Liver (tissue), 9 donors: ENCODE results near the gene CD320. TPM values are rescaled to one million over a fixed set of nuclear protein-coding genes. Genes with fewer than 3 reads are reported as not detected.

Experiments used
- DNase-seq: peaks from one replicate; pipeline ENCODE4 v3.0.0-alpha.2; 2017; ENCODE audit warnings: low spot score
- H3K27ac ChIP-seq, 2 donors: one replicate each; pipeline ENCODE4 v1.7.0; 2013; ENCODE audit warnings: inconsistent platforms in 2 of 2, low read length in 2 of 2, control low read depth in 1 of 2, low read depth in 1 of 2, mild to moderate bottlenecking in 1 of 2
- H3K27me3 ChIP-seq, 4 donors: one replicate each; pipeline versions ENCODE4 v1.6.1 to v1.7.0; 2013; ENCODE audit warnings: low read length in 3 of 4, inconsistent platforms in 1 of 4, mild to moderate bottlenecking in 1 of 4, moderate library complexity in 1 of 4; ENCODE audit not compliant: control insufficient read depth in 4 of 4, insufficient read depth in 4 of 4
- H3K36me3 ChIP-seq, 4 donors: one replicate each; pipeline versions ENCODE4 v1.6.1 to v1.7.0; 2013; ENCODE audit warnings: low read length in 3 of 4, mild to moderate bottlenecking in 3 of 4, low read depth in 1 of 4, moderate library complexity in 1 of 4; ENCODE audit not compliant: control insufficient read depth in 4 of 4, insufficient read depth in 3 of 4
- H3K4me1 ChIP-seq, 4 donors: one replicate each; pipeline versions ENCODE4 v1.6.1 to v1.7.0; 2013; ENCODE audit warnings: low read length in 3 of 4, mild to moderate bottlenecking in 3 of 4, moderate library complexity in 1 of 4; ENCODE audit not compliant: control insufficient read depth in 4 of 4, insufficient read depth in 4 of 4
- H3K4me3 ChIP-seq, 3 donors: one replicate each; pipeline versions ENCODE4 v1.6.1 to v1.7.0; 2013; ENCODE audit warnings: low read length in 3 of 3, control low read depth in 1 of 3, low read depth in 1 of 3, mild to moderate bottlenecking in 1 of 3
- H3K9ac ChIP-seq, 2 donors: one replicate each; pipeline ENCODE4 v1.7.0; 2013; ENCODE audit warnings: low read length in 2 of 2, mild to moderate bottlenecking in 2 of 2, moderate library complexity in 2 of 2, control low read depth in 1 of 2, low read depth in 1 of 2
- H3K9me3 ChIP-seq, 4 donors: one replicate each; pipeline versions ENCODE4 v1.6.1 to v1.7.0; 2013; ENCODE audit warnings: low read length in 3 of 4; ENCODE audit not compliant: control insufficient read depth in 4 of 4
- ATF3 ChIP-seq: IDR thresholded peaks from 2 replicates; pipeline ENCODE4 v1.6.1; 2016; ENCODE audit warnings: antibody characterized with exemption
- CTCF ChIP-seq: fragments of 150-350 bp; IDR thresholded peaks from 2 replicates; pipeline ENCODE4 v1.5.1; 2017; ENCODE audit warnings: improper control_type of control experiment, low read depth, low read length; ENCODE audit not compliant: missing input control
- EGR1 ChIP-seq, 2 donors: IDR thresholded peaks; 2 replicates each; pipeline ENCODE4 v1.6.1; 2016 to 2018; ENCODE audit warnings: antibody characterized with exemption in 2 of 2, low read depth in 2 of 2
- FOXA1 ChIP-seq: IDR thresholded peaks from 2 replicates; pipeline ENCODE4 v1.6.1; 2016; ENCODE audit warnings: antibody characterized with exemption
- FOXA2 ChIP-seq: IDR thresholded peaks from 2 replicates; pipeline ENCODE4 v1.6.1; 2016; ENCODE audit warnings: antibody characterized with exemption
- GABPA ChIP-seq, 2 donors: IDR thresholded peaks in 1 of 2; conservative IDR thresholded peaks in 1 of 2; 2 replicates each; pipeline ENCODE4 v1.6.1; 2016; ENCODE audit warnings: antibody characterized with exemption in 2 of 2, mild to moderate bottlenecking in 1 of 2, moderate library complexity in 1 of 2
- HNF4A ChIP-seq, 2 donors: conservative IDR thresholded peaks; 2 replicates each; pipeline ENCODE4 v1.6.1; 2016; ENCODE audit warnings: antibody characterized with exemption in 2 of 2, mild to moderate bottlenecking in 2 of 2
- HNF4G ChIP-seq: IDR thresholded peaks from 2 replicates; pipeline ENCODE4 v1.6.1; 2016; ENCODE audit warnings: antibody characterized with exemption
- JUND ChIP-seq, 2 donors: IDR thresholded peaks; 2 replicates each; pipeline ENCODE4 v1.6.1; 2016; ENCODE audit warnings: antibody characterized with exemption in 2 of 2
- MAX ChIP-seq: IDR thresholded peaks from 2 replicates; pipeline ENCODE4 v1.6.1; 2016; ENCODE audit warnings: antibody characterized with exemption
- NR2F2 ChIP-seq: IDR thresholded peaks from 2 replicates; pipeline ENCODE4 v1.6.1; 2016; ENCODE audit warnings: antibody characterized with exemption
- RAD21 ChIP-seq, 2 donors: IDR thresholded peaks; 2 replicates each; pipeline ENCODE4 v1.6.1; 2016; ENCODE audit warnings: antibody characterized with exemption in 2 of 2, mild to moderate bottlenecking in 2 of 2
- REST ChIP-seq: IDR thresholded peaks from 2 replicates; pipeline ENCODE4 v1.6.1; 2016; ENCODE audit warnings: antibody characterized with exemption, mild to moderate bottlenecking
- RXRA ChIP-seq, 2 donors: IDR thresholded peaks; 2 replicates each; pipeline ENCODE4 v1.6.1; 2017 to 2018; ENCODE audit warnings: antibody characterized with exemption in 2 of 2, mild to moderate bottlenecking in 1 of 2
- SP1 ChIP-seq: IDR thresholded peaks from 2 replicates; pipeline ENCODE4 v1.6.1; 2018; ENCODE audit warnings: antibody characterized with exemption, mild to moderate bottlenecking
- TAF1 ChIP-seq: conservative IDR thresholded peaks from 2 replicates; pipeline ENCODE4 v1.6.1; 2016; ENCODE audit warnings: antibody characterized with exemption, mild to moderate bottlenecking
- YY1 ChIP-seq: IDR thresholded peaks from 2 replicates; pipeline ENCODE4 v1.6.1; 2016; ENCODE audit warnings: antibody characterized with exemption, mild to moderate bottlenecking
- ZBTB33 ChIP-seq: IDR thresholded peaks from 2 replicates; pipeline ENCODE4 v1.6.1; 2016; ENCODE audit warnings: antibody characterized with exemption
- WGBS: extraction: QIAGEN DNeasy Blood & Tissue Kit; methylation state at CpG from one replicate; pipeline ENCODE4 v1.1.7; 2013; 5-methylcytosine and 5-hydroxymethylcytosine counted together
- polyA plus RNA-seq, 2 donors: library from polyadenylated mRNA; stranded (reverse) in 1 of 2; unstranded in 1 of 2; fragments of 200-250 nt in 1 of 2; fragments of >200 nt in 1 of 2; fragmentation: Nextera tagmentation in 1 of 2; extraction: Ambion mirVana in 1 of 2; gene quantifications; one replicate each; pipeline versions ENCODE4 v1.2.1 to v1.2.3, GENCODE V29; 2013 to 2015
- total RNA-seq, 2 donors: library from RNA; depleted of rRNA; stranded (reverse); fragments of >200 nt; gene quantifications; one replicate each; pipeline ENCODE4 v1.2.3, GENCODE V29; 2014
- donor health status: healthy.
- donor health status: healthy.
- donor health status: healthy.
- donor health status: healthy.
- donor health status: healthy.

Gene CD320
- total and polyA plus RNA-seq, 4 donors: 6.7 to 18.0 (median 12.6) TPM

- Histone ChIP-seq H3K4me1 (peaks cover 3 to 20% (median 10%) of the 10 kb centered on the region in 4 donors), H3K27ac (no peak overlapping the region), H3K4me3 (no peak overlapping the region), H3K36me3 (no peaks in the 10 kb centered on the region), H3K9ac (no peak overlapping the region), H3K9me3 (no peaks in the 10 kb centered on the region), H3K27me3 (peaks cover 0 to 4% (median 1%) of the 10 kb centered on the region in 4 donors)
- no peak for DNase-seq
- no peak for TF ChIP-seq HNF4G
- TF ChIP-seq GABPA (IDR thresholded peaks at IDR 0.05 in 1 of 2, conservative IDR thresholded peaks at IDR 0.05 in 1 of 2): no peak
- no peak for TF ChIP-seq RAD21 (IDR thresholded peaks at IDR 0.05)
- no peak for TF ChIP-seq ATF3
- no peak for TF ChIP-seq MAX
- no peak for TF ChIP-seq TAF1
- no peak for TF ChIP-seq RXRA (IDR thresholded peaks at IDR 0.05)
- no peak for TF ChIP-seq FOXA1
- 38% methylated on average over 27 of the region's 27 CpGs for WGBS
These were observed 28.0 kb upstream of the CD320 start for GRCh38 chr19:8336072-8336569.

GRCh38 chr19:8335343-8336071 lies 27.3 kb upstream of the CD320 start:
- peaks cover 0 to 4% (median 1%) of the 10 kb centered on the region in 4 donors for H3K27me3 ChIP-seq
- 14% methylated on average over 79 of the region's 79 CpGs for WGBS
- H3K4me3 ChIP-seq: peak overlapping the region in 1 of 3 donors; percentile 51
- H3K36me3 ChIP-seq: no peaks in the 10 kb centered on the region
- H3K27ac ChIP-seq: no peak overlapping the region
- no peak for DNase-seq
- TF ChIP-seq FOXA1: no peak
- TF ChIP-seq TAF1: no peak
- no peak for TF ChIP-seq CTCF
- no peak for TF ChIP-seq HNF4G
- no peak for TF ChIP-seq ATF3
- TF ChIP-seq JUND (IDR thresholded peaks at IDR 0.05): no peak
- no peak for TF ChIP-seq REST
- TF ChIP-seq EGR1 (IDR thresholded peaks at IDR 0.05; ENCODE audit: low read depth in 2 of 2): no peak
- no peak for TF ChIP-seq ZBTB33
- TF ChIP-seq YY1: no peak
- TF ChIP-seq MAX: no peak
- no peak for TF ChIP-seq RXRA (IDR thresholded peaks at IDR 0.05)
- no peak for TF ChIP-seq HNF4A (conservative IDR thresholded peaks at IDR 0.05)
- no peak for TF ChIP-seq SP1
- no peak for TF ChIP-seq FOXA2
- no peak for TF ChIP-seq GABPA (IDR thresholded peaks at IDR 0.05 in 1 of 2, conservative IDR thresholded peaks at IDR 0.05 in 1 of 2)
- no peak for TF ChIP-seq NR2F2
- no peak for TF ChIP-seq RAD21 (IDR thresholded peaks at IDR 0.05)
- H3K9me3 ChIP-seq: no peaks in the 10 kb centered on the region
- no peak overlapping the region for H3K9ac ChIP-seq
- H3K4me1 ChIP-seq: peaks cover 3 to 19% (median 10%) of the 10 kb centered on the region in 4 donors
